ENCODE results near the gene MAPKAPK2.

DNA sequence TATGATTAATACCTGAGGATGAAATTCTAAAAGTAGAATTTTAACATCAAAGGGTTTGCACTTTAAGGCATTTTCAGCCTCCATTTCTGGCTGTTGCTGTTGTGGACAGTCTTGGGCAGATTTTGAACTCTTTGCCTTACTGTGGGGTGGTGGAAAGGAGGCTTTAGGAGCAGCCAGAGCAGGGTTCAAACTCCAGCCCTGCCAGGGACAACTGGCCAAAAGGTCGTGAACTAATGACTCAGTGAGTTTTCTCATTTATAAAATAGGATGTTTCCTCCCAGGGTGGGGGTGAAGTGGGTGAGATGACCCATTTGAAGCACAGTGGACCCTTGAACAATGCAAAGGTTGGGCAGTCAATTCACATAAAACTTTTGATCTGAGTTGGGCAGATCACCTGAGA, 36.7 kb downstream of the MAPKAPK2 start:
- TF ChIP-seq, protein P1, sequence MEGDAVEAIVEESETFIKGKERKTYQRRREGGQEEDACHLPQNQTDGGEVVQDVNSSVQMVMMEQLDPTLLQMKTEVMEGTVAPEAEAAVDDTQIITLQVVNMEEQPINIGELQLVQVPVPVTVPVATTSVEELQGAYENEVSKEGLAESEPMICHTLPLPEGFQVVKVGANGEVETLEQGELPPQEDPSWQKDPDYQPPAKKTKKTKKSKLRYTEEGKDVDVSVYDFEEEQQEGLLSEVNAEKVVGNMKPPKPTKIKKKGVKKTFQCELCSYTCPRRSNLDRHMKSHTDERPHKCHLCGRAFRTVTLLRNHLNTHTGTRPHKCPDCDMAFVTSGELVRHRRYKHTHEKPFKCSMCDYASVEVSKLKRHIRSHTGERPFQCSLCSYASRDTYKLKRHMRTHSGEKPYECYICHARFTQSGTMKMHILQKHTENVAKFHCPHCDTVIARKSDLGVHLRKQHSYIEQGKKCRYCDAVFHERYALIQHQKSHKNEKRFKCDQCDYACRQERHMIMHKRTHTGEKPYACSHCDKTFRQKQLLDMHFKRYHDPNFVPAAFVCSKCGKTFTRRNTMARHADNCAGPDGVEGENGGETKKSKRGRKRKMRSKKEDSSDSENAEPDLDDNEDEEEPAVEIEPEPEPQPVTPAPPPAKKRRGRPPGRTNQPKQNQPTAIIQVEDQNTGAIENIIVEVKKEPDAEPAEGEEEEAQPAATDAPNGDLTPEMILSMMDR (IDR thresholded peaks at IDR 0.05): no peak
- TF ChIP-seq POLR2A (IDR thresholded peaks at IDR 0.05): no peak

Data from adrenal gland (tissue), 5 donors.